SU-DHL-6 (cell line): ENCODE measurements around the gene CDC25C.

Experiments
- H2AFZ ChIP-seq: fragments of 200-600 bp; sonication (generic); 2 replicates; pipeline ENCODE4 v1.6.1; 2014; ENCODE audit warnings: low read depth, mild to moderate bottlenecking, moderate library complexity, mixed read lengths, antibody characterized with exemption, low read length; ENCODE audit not compliant: severe bottlenecking
- H3F3A ChIP-seq: fragments of 200-600 bp; shearing (Covaris generic); 2 replicates; pipeline ENCODE4 v1.6.0; 2016; ENCODE audit warnings: antibody characterized with exemption, mild to moderate bottlenecking; ENCODE audit not compliant: insufficient read depth
- H3K27ac ChIP-seq: fragments of 200-600 bp; sonication (generic); 2 replicates; pipeline ENCODE4 v1.5.1; 2016; ENCODE audit warnings: low read depth, mild to moderate bottlenecking, low read length, moderate library complexity, mixed read lengths
- H3K27me3 ChIP-seq: fragments of 200-600 bp; sonication (generic), shearing (Covaris generic); 2 replicates; pipeline ENCODE4 v1.6.0; 2014; ENCODE audit warnings: mild to moderate bottlenecking, low read length
- H3K36me3 ChIP-seq: fragments of 200-600 bp; sonication (generic); 2 replicates; pipeline ENCODE4 v1.6.1; 2014; ENCODE audit warnings: mild to moderate bottlenecking, low read length, mixed read lengths
- H3K4me2 ChIP-seq: fragments of 300-600, 200-600 bp; shearing (Covaris generic), sonication (generic); 2 replicates; pipeline ENCODE4 v1.6.0; 2014; ENCODE audit warnings: low read length, low read depth, mild to moderate bottlenecking; ENCODE audit not compliant: poor library complexity, severe bottlenecking
- H3K4me3 ChIP-seq: fragments of 200-600 bp; sonication (generic); 2 replicates; pipeline ENCODE4 v1.5.1; 2014; ENCODE audit warnings: antibody characterized with exemption, low read length, mild to moderate bottlenecking, mixed read lengths; ENCODE audit not compliant: insufficient read depth, poor library complexity, severe bottlenecking
- H3K79me2 ChIP-seq: fragments of 200-600 bp; sonication (generic); 2 replicates; pipeline ENCODE4 v1.6.1; 2014; ENCODE audit warnings: mild to moderate bottlenecking, low read length, moderate library complexity; ENCODE audit not compliant: insufficient read depth
- H3K9ac ChIP-seq: fragments of 200-600 bp; sonication (generic); 2 replicates; pipeline ENCODE4 v1.7.0; 2014; ENCODE audit warnings: mild to moderate bottlenecking, low read length
- H3K9me2 ChIP-seq: fragments of 200-600 bp; sonication (generic); replicated peaks from 2 replicates; pipeline ENCODE4 v1.6.1; 2014; ENCODE audit warnings: low read length; ENCODE audit not compliant: insufficient read depth
- H3K9me3 ChIP-seq: fragments of 200-600 bp; sonication (generic); 2 replicates; pipeline ENCODE4 v1.6.1; 2014; ENCODE audit warnings: low read length, mixed read lengths; ENCODE audit not compliant: insufficient read depth
- H4K20me1 ChIP-seq: fragments of 200-600 bp; sonication (generic); 2 replicates; pipeline ENCODE4 v1.6.1; 2014; ENCODE audit warnings: low read depth, mild to moderate bottlenecking, antibody characterized with exemption, low read length, moderate library complexity, mixed read lengths
- CTCF ChIP-seq: fragments of 200-600 bp; sonication (generic); IDR thresholded peaks from one replicate; pipeline ENCODE4 v1.5.1; 2017; ENCODE audit warnings: antibody characterized with exemption, mild to moderate bottlenecking, low read length, moderate library complexity; ENCODE audit not compliant: insufficient read depth, poor library complexity, severe bottlenecking
- EZH2phosphoT487 ChIP-seq: fragments of 200-600 bp; sonication (generic), shearing (Covaris generic); conservative IDR thresholded peaks from 2 replicates; pipeline ENCODE4 v1.6.1; 2018; ENCODE audit warnings: mild to moderate bottlenecking, antibody characterized with exemption, low read length, moderate library complexity, mixed read lengths

Gene CDC25C

DNA sequence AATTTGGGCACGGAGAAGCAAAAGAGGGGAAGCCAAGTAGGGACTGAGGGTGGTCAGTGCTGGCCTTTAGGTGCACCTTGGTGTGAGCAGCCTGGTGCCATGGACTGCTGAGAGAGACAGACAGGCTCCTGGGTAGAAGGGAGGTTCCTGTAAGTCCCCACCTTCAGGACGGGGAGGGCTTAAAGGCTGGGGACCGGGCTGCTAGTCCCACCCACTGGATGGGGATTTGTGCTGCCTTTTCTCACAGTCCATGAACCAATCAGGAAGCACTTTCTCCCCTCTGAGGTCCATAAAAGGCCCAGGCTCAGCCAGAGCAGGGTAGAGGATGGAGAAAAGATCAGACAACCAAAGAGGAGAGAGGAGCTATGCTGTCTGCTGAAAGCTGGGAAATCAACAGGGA lies 15.2 kb downstream of the CDC25C start:
- no peaks in the 10 kb centered on the region for H3F3A ChIP-seq
- TF ChIP-seq EZH2phosphoT487 (no peak), CTCF (no peak)
- no peak overlapping the region for H3K27ac ChIP-seq
- no peaks in the 10 kb centered on the region for H3K9me3 ChIP-seq
- no peak overlapping the region for H3K4me2 ChIP-seq
- no peaks in the 10 kb centered on the region for H3K36me3 ChIP-seq
- no peak overlapping the region for H2AFZ ChIP-seq
- no peaks in the 10 kb centered on the region for H3K27me3 ChIP-seq
- H4K20me1 ChIP-seq: no peaks in the 10 kb centered on the region
- H3K4me3 ChIP-seq: no peak overlapping the region
- H3K79me2 ChIP-seq: no peaks in the 10 kb centered on the region
- H3K9me2 ChIP-seq: no peaks in the 10 kb centered on the region
- no peak overlapping the region for H3K9ac ChIP-seq

- no peak overlapping the region for H3K9ac ChIP-seq
- H3K27me3 ChIP-seq: no peaks in the 10 kb centered on the region
- H3K36me3 ChIP-seq: no peaks in the 10 kb centered on the region
- TF ChIP-seq CTCF (no peak), EZH2phosphoT487 (no peak)
- H4K20me1 ChIP-seq: no peaks in the 10 kb centered on the region
- H2AFZ ChIP-seq: no peak overlapping the region
- H3K4me3 ChIP-seq: no peak overlapping the region
- H3F3A ChIP-seq: no peaks in the 10 kb centered on the region
- H3K79me2 ChIP-seq: no peaks in the 10 kb centered on the region
- no peaks in the 10 kb centered on the region for H3K9me3 ChIP-seq
- H3K9me2 ChIP-seq: no peaks in the 10 kb centered on the region
- no peak overlapping the region for H3K4me2 ChIP-seq
- H3K27ac ChIP-seq: no peak overlapping the region
Measured at GRCh38 chr5:138315751-138316278, 15.8 kb downstream of the CDC25C start.

- Histone ChIP-seq H3K4me2 (no peak overlapping the region), H3K4me3 (no peak overlapping the region), H3K79me2 (no peaks in the 10 kb centered on the region), H4K20me1 (no peaks in the 10 kb centered on the region), H3K27me3 (no peaks in the 10 kb centered on the region), H3K9ac (no peak overlapping the region), H3K9me2 (no peaks in the 10 kb centered on the region), H3K27ac (no peak overlapping the region), H2AFZ (no peak overlapping the region), H3F3A (no peaks in the 10 kb centered on the region), H3K9me3 (no peaks in the 10 kb centered on the region), H3K36me3 (no peaks in the 10 kb centered on the region)
- TF ChIP-seq CTCF (no peak), EZH2phosphoT487 (no peak)
Measured at GRCh38 chr5:138305797-138306196, 25.8 kb downstream of the CDC25C start.
